HepG2 (cell line): ENCODE results near the gene PYHIN1. TPM values are rescaled to one million over a fixed set of nuclear protein-coding genes. Genes with fewer than 3 reads are reported as not detected.

Source experiments
- ATAC-seq: fragments of 200-7000 bp; cut with Tn5 transposase; 3 replicates; pipeline ENCODE4 v1.9.1; 2020; ENCODE audit warnings: mild to moderate bottlenecking, moderate library complexity
- BruUV-seq: library from RNA; stranded (reverse); fragments of 400-500 nt; replicated peaks from 2 replicates; lab custom pipeline; 2021; lab: Mats Ljungman, UMichigan
- CTCF ChIA-PET: fragments of 300-600 bp; formaldehyde crosslinking; extraction: SDS; loops from one replicate; lab custom pipeline; 2021; ENCODE audit warnings: low total read pairs, inconsistent platforms, low intra/inter-chr PET ratio; lab: Yijun Ruan, JAX
- POLR2A ChIA-PET: fragments of 350-600 bp; sonication (Branson Sonifier 250); formaldehyde crosslinking; loops from one replicate; lab custom pipeline; 2020; ENCODE audit warnings: antibody characterized with exemption, inconsistent platforms; lab: Yijun Ruan, JAX
- DNase-seq: peaks from one replicate; pipeline ENCODE4 v3.0.0-alpha.2; 2015; ENCODE audit warnings: low spot score
- FAIRE-seq: peaks from 3 replicates; lab custom pipeline; 2011; peaks lifted over from hg19 to GRCh38; lab: Jason Lieb, UNC
- H2AFZ ChIP-seq: one replicate; pipeline ENCODE4 v1.6.1; 2011; ENCODE audit warnings: low read length, inconsistent platforms
- H3K27ac ChIP-seq: fragments of 300-600 bp; 3 replicates; pipeline ENCODE4 v1.8.0; 2011; ENCODE audit warnings: mixed run types, mild to moderate bottlenecking, mixed read lengths, low read length, inconsistent platforms; ENCODE audit not compliant: insufficient read depth; ENCODE audit errors: extremely low read length
- H3K27me3 ChIP-seq, 2 experiments: fragments of 200-600 bp in 1 of 2; 2 replicates in 1 of 2; 3 replicates in 1 of 2; pipeline versions ENCODE4 v1.6.0 to v1.8.0; 2011; ENCODE audit warnings: low read length in 2 of 2, mild to moderate bottlenecking in 2 of 2, moderate library complexity in 2 of 2, inconsistent platforms in 1 of 2; ENCODE audit not compliant: insufficient read depth in 2 of 2, control insufficient read depth in 1 of 2
- H3K36me3 ChIP-seq, 2 experiments: fragments of 200-600 bp in 1 of 2; replicated peaks in 1 of 2; 2 replicates in 1 of 2; 3 replicates in 1 of 2; pipeline versions ENCODE4 v1.5.1 to v1.8.0; 2011; ENCODE audit warnings: low read length in 2 of 2, inconsistent platforms in 1 of 2; ENCODE audit not compliant: insufficient read depth in 2 of 2, control insufficient read depth in 1 of 2
- H3K4me1 ChIP-seq: 2 replicates; pipeline ENCODE4 v1.5.1; 2012; ENCODE audit warnings: low read length, inconsistent platforms; ENCODE audit not compliant: insufficient read depth
- H3K4me2 ChIP-seq: 2 replicates; pipeline ENCODE4 v1.6.0; 2011; ENCODE audit warnings: low read depth, low read length, inconsistent platforms
- H3K4me3 ChIP-seq, 3 experiments: fragments of 200-600 bp in 1 of 3; sonication (generic), shearing (Covaris generic) in 1 of 3; replicated peaks in 1 of 3; 2 replicates each; pipeline ENCODE4 v1.5.1; 2011 to 2016; ENCODE audit warnings: low read length in 3 of 3, inconsistent platforms in 2 of 3, low read depth in 2 of 3, mild to moderate bottlenecking in 2 of 3, control low read depth in 1 of 3, mixed read lengths in 1 of 3; ENCODE audit not compliant: insufficient read depth in 1 of 3
- H3K79me2 ChIP-seq: one replicate; pipeline ENCODE4 v1.6.1; 2011; ENCODE audit warnings: low read length, inconsistent platforms; ENCODE audit not compliant: insufficient read depth
- H3K9ac ChIP-seq: 2 replicates; pipeline ENCODE4 v1.6.0; 2011; ENCODE audit warnings: mild to moderate bottlenecking, low read depth, low read length, inconsistent platforms; ENCODE audit not compliant: insufficient read depth
- H3K9me3 ChIP-seq: 2 replicates; pipeline ENCODE4 v1.5.1; 2012; ENCODE audit warnings: mild to moderate bottlenecking, low read length
- H4K20me1 ChIP-seq: 2 replicates; pipeline ENCODE4 v1.6.0; 2011; ENCODE audit warnings: inconsistent platforms, mild to moderate bottlenecking, low read length, moderate library complexity; ENCODE audit not compliant: insufficient read depth
- DMAP1 ChIP-seq: IDR thresholded peaks from 2 replicates; pipeline ENCODE4 v1.6.1; 2016
- HNRNPLL ChIP-seq: fragments of 200-400 bp; formaldehyde crosslinking; IDR thresholded peaks from 2 replicates; pipeline ENCODE4 v1.6.1; 2017; ENCODE audit warnings: mild to moderate bottlenecking, low read depth, low read length; ENCODE audit not compliant: poor library complexity, severe bottlenecking
- KDM2A ChIP-seq: sonication (generic); formaldehyde crosslinking; IDR thresholded peaks from 2 replicates; pipeline ENCODE4 v1.4.0; 2020; ENCODE audit warnings: low read depth, missing genetic modification reagents, borderline replicate concordance
- PHF21A ChIP-seq: sonication (generic); formaldehyde crosslinking; IDR thresholded peaks from 2 replicates; pipeline ENCODE4 v1.5.0; 2020; ENCODE audit warnings: mild to moderate bottlenecking, missing genetic modification reagents
- ZNF260 ChIP-seq: sonication (generic); formaldehyde crosslinking; IDR thresholded peaks from 2 replicates; pipeline ENCODE4 v1.4.0; 2020; ENCODE audit warnings: missing genetic modification reagents, low read depth, mild to moderate bottlenecking, borderline replicate concordance
- ZNF614 ChIP-seq: IDR thresholded peaks from 2 replicates; pipeline ENCODE4 v1.6.1; 2018; ENCODE audit warnings: missing biosample characterization, missing genetic modification reagents, inconsistent platforms, borderline replicate concordance
- ZNF737 ChIP-seq: sonication (generic); formaldehyde crosslinking; IDR thresholded peaks from 2 replicates; pipeline ENCODE4 v1.5.0; 2020; ENCODE audit warnings: missing genetic modification reagents, mild to moderate bottlenecking, borderline replicate concordance
- ZNF768 ChIP-seq: sonication (generic); formaldehyde crosslinking; IDR thresholded peaks from 2 replicates; pipeline ENCODE4 v1.4.0; 2020; ENCODE audit warnings: missing genetic modification reagents
- WGBS: methylation state at CpG from one replicate; pipeline ENCODE4 v1.1.6; 2017; ENCODE audit warnings: low lambda C conversion rate; 5-methylcytosine and 5-hydroxymethylcytosine counted together
- in situ Hi-C: cut with HindIII; loops from 2 replicates; pipeline ENCODE4 v1.10.0; 2017; ENCODE audit warnings: low pct_unique_long_range_greater_than_20kb; ENCODE audit not compliant: extremely low pct_ligation_motif_present
- intact Hi-C: fragments of 100-400 bp; cut with micrococcal nuclease; formaldehyde crosslinking; loops from one replicate; pipeline ENCODE4 v1.10.0; 2022; ENCODE audit not compliant: unreplicated experiment
- polyA plus RNA-seq, 8 experiments: library from polyadenylated mRNA; depleted of rRNA in 3 of 8; stranded (reverse) in 7 of 8; unstranded in 1 of 8; fragments of >200 nt; fragmentation: Illumina TruSeq in 4 of 8; extraction: Trizol in 4 of 8; gene quantifications; 2 replicates each; pipeline versions ENCODE4 v1.2.1 to v1.2.3, GENCODE V29; 2011 to 2016; ENCODE audit warnings: low read depth in 4 of 8, missing spikeins in 1 of 8, mixed read lengths in 1 of 8; ENCODE audit not compliant: insufficient read depth in 1 of 8
- total RNA-seq, 5 experiments: library from RNA; depleted of rRNA; stranded (reverse); fragments of >200 nt; fragmentation: Illumina TruSeq; extraction: Trizol; gene quantifications; 2 replicates each; pipeline ENCODE4 v1.2.3, GENCODE V29; 2016; ENCODE audit warnings: low read depth in 1 of 5
- TF ChIP-seq, protein P1 (sequence below): sonication (generic); formaldehyde crosslinking; IDR thresholded peaks from 2 replicates; pipeline ENCODE4 v1.4.0; 2020; ENCODE audit warnings: missing genetic modification reagents, mild to moderate bottlenecking, borderline replicate concordance
- TF ChIP-seq, protein P2 (sequence below): sonication (generic); formaldehyde crosslinking; IDR thresholded peaks from 2 replicates; pipeline ENCODE4 v1.5.0; 2020; ENCODE audit warnings: mild to moderate bottlenecking, missing genetic modification reagents, borderline replicate concordance

PYHIN1 gene
- total and polyA plus RNA-seq, 2 of the 13 experiments (the other 11 are each of a cell fraction or from before 2014, with no cell fraction given): not detected

DNA sequence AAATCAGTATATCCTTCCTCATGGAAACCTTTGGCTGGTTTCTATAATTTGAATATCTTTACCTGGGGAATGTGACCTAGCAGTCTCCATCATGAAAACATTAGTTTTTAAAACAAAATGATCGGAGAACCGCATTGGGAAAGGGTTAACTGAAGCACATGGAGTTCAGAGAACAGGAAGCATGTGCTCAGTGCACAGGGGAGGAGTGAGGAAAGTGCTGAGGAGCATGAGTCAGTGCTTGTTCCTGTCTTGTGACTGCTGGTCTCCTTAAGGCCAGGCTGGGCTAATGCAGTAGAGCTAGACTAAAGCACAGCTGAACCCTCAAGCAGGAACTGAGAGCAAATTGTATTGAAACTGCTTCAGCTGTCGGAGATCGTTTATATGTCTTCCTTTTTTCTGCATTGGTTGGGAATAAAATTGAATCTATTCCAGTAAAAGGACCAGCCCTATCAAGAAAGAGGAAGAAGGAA, 84.1 kb downstream of the PYHIN1 start:
- Histone ChIP-seq H3K36me3 (no peaks in the 10 kb centered on the region), H3K79me2 (no peaks in the 10 kb centered on the region), H3K4me3 (no peak overlapping the region), H3K9ac (no peak overlapping the region), H3K4me1 (no peaks in the 10 kb centered on the region), H3K27me3 (0 out of 5 replicates have a peak, but pooled peaks cover 0 to 2% of the 10 kb centered on the region in 2 experiments), H4K20me1 (no peaks in the 10 kb centered on the region), H2AFZ (no peak overlapping the region), H3K27ac (no peak overlapping the region), H3K9me3 (no peaks in the 10 kb centered on the region)
- CTCF ChIA-PET: no interaction called here
- POLR2A ChIA-PET: no interaction called here
- intact Hi-C loops: no loop called here
- BruUV-seq: no TSS peak
- no peak for DNase-seq
- in situ Hi-C loops: loop anchor here (25.0 kb wide), 1 partner anchor 828 kb away; the partner anchor contains the start of gene CD1D
- no peak for ATAC-seq
- FAIRE-seq: no peak
- WGBS: under 1% methylated on average over 4 of the region's 4 CpGs
- TF ChIP-seq HNRNPLL (no peak), KDM2A (CRISPR knock-in tag) (no peak), ZNF614 (CRISPR knock-in tag) (no peak), ZNF260 (no peak), PHF21A (no peak), ZNF737 (CRISPR knock-in tag) (no peak), ZNF768 (CRISPR knock-in tag) (no peak), DMAP1 (CRISPR knock-in tag) (no peak)
- TF ChIP-seq, protein P1, sequence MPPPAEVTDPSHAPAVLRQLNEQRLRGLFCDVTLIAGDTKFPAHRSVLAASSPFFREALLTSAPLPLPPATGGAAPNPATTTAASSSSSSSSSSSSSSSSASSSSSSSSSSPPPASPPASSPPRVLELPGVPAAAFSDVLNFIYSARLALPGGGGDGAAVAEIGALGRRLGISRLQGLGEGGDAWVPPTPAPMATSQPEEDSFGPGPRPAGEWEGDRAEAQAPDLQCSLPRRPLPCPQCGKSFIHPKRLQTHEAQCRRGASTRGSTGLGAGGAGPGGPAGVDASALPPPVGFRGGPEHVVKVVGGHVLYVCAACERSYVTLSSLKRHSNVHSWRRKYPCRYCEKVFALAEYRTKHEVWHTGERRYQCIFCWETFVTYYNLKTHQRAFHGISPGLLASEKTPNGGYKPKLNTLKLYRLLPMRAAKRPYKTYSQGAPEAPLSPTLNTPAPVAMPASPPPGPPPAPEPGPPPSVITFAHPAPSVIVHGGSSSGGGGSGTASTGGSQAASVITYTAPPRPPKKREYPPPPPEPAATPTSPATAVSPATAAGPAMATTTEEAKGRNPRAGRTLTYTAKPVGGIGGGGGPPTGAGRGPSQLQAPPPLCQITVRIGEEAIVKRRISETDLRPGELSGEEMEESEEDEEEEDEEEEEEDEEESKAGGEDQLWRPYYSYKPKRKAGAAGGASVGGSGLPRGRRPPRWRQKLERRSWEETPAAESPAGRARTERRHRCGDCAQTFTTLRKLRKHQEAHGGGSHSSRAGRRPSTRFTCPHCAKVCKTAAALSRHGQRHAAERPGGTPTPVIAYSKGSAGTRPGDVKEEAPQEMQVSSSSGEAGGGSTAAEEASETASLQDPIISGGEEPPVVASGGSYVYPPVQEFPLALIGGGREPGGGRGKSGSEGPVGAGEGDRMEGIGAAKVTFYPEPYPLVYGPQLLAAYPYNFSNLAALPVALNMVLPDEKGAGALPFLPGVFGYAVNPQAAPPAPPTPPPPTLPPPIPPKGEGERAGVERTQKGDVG (CRISPR knock-in tag): no peak
- TF ChIP-seq, protein P2, sequence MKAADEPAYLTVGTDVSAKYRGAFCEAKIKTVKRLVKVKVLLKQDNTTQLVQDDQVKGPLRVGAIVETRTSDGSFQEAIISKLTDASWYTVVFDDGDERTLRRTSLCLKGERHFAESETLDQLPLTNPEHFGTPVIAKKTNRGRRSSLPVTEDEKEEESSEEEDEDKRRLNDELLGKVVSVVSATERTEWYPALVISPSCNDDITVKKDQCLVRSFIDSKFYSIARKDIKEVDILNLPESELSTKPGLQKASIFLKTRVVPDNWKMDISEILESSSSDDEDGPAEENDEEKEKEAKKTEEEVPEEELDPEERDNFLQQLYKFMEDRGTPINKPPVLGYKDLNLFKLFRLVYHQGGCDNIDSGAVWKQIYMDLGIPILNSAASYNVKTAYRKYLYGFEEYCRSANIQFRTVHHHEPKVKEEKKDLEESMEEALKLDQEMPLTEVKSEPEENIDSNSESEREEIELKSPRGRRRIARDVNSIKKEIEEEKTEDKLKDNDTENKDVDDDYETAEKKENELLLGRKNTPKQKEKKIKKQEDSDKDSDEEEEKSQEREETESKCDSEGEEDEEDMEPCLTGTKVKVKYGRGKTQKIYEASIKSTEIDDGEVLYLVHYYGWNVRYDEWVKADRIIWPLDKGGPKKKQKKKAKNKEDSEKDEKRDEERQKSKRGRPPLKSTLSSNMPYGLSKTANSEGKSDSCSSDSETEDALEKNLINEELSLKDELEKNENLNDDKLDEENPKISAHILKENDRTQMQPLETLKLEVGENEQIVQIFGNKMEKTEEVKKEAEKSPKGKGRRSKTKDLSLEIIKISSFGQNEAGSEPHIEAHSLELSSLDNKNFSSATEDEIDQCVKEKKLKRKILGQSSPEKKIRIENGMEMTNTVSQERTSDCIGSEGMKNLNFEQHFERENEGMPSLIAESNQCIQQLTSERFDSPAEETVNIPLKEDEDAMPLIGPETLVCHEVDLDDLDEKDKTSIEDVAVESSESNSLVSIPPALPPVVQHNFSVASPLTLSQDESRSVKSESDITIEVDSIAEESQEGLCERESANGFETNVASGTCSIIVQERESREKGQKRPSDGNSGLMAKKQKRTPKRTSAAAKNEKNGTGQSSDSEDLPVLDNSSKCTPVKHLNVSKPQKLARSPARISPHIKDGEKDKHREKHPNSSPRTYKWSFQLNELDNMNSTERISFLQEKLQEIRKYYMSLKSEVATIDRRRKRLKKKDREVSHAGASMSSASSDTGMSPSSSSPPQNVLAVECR: no peak
- TF ChIP-seq, all 625 proteins: peak for 0
- no peak overlapping the region for H3K4me2 ChIP-seq
